AML-193 (cell line): ENCODE results near the gene KCNMA1.

Experiments used
- DNase-seq, 2 experiments: peaks; one replicate each; lab custom pipeline; 2025; lab: John Stamatoyannopoulos, UW

The KCNMA1 gene

DNA sequence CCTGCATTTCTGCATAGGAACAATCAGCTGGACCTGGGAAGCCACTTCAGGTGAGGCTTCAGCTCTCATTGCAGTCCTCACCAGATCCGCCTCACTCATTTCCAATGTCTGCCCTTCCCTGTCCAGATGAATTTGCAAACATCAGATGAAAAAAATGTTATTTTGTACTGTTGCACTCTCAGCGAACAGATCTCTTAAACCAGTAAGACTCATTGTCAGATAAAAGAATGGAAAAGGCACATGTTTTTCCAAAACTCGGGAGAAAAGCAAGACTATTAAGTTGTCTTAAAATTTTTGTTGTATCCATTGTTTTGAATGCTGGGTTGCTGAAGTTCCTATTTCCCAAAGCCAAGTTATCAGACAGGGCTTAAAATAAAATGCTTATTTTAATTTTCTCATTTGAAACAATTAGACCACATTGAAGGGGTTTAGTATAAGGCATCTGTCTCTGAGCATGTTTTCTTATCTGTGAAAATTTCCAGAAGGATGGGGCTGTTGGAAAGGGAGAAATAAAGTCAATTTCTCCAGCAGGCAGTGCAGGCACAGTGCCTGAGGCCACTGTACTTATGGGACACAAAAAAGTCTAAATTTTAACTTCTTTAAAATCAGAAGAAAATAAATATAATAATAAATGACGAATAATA, 396.8 kb downstream of the KCNMA1 start:
- DNase-seq = no peak

DNA sequence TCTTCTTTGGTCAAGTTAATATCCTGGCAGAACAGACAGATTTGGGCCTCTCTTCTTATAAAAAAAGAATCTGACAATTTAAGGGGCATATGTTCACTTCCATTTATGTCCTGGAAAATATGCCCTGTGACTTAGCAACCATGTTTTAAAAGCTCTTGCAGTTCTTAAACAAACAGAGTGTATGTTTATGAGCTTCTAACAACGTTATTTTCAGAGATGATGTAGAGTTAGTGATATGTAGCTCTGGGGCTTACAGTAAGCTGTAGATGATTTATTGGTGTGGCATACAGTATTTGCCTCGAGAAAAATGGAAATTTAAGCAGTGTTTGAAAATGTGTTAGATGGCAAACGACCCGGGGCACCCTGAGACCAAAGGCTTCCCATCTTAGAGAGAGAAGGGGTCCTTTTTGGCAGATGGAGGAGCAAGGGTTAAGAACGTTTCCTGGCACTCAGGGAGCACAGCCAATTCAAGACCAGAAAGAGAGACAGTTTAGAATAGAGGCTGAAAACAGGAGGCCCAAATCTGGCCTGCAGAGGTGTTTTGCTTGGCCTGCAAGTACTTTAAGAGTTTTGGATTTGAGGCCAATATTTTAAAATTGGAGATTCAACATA, 397.5 kb downstream of the KCNMA1 start:
- no peak for DNase-seq

DNA sequence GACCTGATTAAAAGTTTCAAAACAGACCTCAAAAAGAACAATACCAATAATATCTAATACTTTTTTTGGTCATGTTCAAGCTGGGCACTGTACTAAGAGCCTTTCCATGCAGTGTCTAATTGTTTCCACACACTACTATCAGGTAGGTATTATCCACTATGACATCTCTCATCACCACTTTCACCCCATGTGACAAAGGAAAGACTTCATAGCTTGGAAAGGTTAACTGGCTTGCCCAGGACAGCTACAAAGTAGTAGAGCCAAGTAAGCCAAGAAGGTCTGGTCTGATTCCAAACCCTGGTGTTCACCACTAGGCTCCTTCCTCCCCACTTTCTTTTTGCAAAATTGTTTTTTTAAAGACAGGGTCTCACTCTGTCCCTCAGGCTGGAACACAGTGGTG, 400.5 kb downstream of the KCNMA1 start:
- no peak for DNase-seq

DNA sequence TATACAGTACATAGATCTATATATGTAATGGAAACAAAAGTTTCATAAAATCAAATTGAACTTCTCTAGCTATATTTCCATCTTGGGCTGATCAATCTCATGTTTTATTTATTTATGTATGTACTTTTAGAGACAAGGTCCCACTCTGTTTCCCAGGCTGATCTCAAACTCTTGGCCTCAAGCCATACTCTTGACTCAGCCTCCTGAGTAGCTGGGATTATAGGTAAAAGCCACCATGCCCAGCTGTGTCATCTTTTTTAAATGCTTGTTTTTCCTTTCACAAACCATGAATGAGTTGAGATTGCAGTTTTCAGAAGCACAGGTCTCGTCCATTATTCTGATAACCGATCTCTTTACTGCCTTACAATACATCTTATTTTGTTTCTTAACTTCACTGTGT, 400.9 kb downstream of the KCNMA1 start:
- no peak for DNase-seq

DNA sequence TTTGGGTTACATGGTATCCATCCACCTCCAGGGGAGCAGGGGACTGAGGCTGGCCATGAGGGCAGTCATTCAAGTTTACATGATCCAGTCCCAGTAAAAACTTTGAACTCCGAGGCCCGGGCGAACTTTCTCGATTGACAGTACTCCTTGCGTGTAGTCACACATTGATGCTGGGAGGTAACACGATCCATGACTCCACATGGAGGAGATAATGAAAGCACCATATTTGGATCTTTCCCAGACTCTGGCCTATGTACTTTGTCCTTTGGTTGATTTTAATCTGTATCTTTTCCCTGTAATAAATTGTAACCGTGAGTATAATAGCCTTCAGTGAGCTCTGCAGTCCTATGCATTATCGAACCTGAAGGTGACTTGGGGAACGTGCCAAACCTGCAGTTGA, 401.6 kb downstream of the KCNMA1 start:
- DNase-seq = no peak

DNA sequence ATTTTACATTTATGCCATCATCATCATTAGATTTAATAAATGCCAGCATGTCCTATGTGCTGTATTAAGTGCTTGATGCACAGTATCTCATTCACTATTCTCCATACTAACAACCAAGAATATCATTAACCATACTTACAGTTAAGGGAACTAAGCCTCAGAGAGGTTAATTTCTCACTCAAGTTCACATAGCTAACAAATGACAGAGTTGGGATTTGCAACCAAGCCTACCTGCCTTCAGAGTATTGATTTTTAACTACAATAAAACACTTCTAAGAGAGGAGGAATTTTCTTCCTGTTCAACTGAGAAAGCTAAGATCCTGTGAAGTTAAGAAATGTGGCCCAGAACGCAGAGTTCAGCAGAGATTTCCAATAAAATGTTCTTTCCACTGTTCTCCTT, 403.0 kb downstream of the KCNMA1 start:
- DNase-seq = no peak

DNA sequence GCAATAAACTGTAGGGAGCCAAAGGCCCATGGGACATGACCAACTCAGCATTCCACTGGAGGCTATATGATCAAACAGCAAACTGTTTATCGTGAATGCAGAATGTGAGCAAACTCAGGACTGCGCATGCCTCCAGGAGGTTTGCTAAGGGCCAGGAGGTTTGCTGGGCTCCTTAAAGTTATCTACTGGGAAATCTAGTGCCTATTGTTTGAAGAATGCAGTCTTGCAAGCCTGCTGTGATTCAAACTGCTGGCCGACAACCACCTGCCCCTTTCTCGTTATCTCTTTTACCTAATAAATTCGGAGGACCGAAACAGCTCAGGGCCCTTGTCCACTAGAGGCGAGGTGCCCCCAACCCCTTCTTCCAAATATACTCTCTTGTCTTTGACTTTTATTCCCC, 404.1 kb downstream of the KCNMA1 start:
- no peak for DNase-seq

DNA sequence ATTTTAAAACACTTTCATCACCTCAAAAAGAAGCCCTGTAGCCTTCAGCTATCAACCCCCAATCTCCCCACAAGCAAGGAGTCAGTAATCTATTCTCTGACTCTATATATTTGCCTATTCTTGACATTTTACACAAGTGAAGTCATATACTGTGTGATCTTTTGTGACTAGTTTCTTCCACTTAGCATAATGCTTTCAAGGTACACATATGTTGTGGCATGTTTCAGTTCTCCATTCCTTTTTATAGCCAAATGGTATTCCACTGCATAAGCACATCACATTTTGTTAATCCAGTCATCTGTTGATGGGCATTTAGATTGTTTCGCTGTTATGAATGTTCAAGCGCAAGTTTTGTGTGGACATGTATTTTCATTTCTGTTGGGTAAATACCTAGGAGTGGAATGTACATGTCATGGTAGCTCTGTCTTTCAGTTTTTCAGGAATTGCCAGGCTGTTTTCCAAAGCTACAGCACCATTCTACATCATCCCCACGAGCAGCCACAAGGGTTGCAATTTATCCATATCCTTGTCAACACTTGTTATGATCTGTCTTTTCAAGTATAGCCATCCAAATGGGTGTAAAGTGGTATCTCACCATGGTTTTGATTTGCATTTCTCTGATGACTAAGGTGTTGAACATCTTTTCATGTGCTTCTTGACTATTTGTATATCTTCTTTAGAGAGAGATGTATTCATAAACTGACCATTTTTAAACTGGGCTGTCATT, 405.6 kb downstream of the KCNMA1 start:
- DNase-seq = no peak

DNA sequence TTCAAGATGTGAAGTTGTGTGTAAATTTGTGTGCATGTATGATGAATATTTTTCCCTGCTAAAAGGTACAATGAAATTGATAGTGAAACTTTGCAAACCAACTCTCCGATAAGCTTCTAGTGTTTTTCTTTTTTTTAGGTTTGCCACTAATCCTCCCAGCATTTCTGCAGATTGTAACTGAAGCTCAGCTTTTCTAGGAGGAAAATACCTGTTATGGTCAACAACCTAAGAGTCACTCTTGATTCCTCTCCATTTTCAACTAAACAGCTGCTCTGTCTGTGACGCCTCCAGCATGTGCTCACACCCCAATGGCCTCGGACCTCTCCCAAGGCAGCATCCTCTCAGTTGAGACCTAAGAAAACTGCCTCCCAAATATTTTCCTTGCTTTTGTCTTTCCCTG, 406.2 kb downstream of the KCNMA1 start:
- DNase-seq = no peak

DNA sequence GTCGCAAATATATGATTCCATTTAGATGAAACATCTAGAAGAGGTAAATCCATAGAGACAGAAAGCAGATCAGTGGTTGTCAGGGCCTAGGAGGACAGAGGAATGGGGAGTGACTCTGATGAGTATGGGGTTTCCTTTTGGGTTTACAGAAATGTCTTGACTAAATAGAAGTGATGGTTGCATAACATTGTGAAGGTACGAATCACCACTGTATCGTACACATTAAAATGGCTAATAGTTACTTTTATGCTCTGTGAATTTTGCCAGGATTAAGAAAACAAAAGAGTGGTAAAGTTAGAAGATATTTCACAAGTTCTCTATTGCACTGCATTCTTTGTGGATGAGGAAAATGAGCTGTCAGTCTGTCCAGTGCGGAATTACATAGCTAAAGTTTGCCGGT, 407.4 kb downstream of the KCNMA1 start:
- DNase-seq = no peak

DNA sequence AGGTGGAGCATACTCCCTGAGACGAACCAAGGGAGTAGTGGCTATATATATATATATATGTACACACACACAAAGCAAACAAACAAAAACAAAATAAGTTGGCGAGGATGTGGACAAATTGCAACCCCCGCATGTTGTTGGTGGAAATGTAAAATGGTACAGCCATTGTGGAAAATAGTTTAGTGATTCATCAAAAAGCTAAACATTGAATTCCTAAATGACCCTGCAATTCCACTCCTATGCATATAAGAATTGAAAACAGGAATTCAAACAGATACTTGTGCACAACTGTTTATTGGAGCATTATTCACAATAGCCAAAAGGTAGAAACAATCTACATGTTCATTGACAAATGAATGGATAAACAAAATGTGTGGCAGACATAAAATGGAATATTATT, 407.9 kb downstream of the KCNMA1 start:
- DNase-seq = no peak

DNA sequence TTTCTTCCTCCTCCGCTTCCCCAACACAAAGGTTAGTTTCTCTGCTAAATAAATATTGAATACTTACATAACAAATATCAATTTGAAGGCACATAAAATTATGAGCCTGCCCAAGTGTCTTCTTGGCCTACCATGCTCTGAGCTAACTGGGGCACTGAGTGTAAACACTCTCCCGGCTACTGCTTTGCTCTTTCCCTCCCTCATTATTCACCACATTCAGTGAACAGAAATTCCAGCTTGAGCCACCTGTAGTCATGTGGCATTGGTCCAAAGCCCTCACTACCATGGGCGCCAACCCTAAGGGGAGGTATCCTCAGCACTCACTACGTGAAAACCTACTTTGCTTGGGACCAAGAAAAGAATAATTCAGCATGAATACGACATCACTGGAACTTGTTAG, 409.0 kb downstream of the KCNMA1 start:
- no peak for DNase-seq

DNA sequence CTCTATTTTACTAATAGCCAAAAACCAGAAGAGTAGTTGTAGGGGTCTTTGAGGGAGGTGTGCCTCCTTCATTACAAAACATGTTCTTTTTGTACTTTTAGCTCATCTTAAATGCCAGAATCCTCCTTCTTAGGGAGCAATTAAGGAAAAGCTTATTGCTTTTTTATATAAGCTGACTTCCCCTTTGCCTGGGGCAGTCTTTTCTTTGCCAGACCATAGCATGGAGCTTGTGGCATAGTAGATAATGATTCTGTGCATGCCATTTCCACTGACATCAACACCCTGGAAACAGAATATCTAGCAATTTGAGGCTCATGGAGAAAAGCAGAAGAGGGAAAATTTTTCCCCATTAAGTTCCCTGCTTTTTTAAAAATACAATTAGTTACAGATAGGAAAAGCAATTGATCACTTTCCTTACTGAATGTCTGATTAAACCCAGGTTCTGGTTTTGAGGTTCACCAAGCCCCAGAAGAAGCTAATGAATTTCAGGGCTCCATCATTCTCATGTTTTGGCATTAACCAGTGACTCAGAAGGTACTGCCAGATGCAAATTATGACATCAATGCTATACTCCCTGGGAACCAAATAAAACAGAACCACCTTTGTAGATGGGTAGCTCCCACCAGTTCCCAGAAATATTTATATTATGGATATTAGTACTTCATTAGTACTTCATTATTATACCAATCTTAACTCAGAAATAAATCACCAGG, 410.6 kb downstream of the KCNMA1 start:
- DNase-seq = no peak

DNA sequence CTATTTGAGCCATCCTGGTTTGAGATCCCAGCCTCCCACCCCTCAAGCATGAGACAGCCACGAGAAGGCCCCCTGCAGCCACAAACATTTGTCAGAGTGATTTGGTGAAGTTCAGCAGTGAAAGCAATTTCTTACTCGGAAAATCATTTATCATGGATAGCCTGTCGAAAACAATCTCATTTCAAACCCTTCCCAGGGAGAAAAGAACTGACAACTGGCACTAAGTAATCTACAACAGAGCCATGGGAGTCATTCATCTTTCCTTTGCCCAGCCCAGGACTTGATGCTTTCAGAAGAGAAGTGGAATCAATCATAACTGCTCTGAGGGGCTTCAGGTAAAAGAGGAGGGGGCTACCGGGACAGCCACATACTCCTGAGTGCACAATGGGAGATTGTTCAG, 411.2 kb downstream of the KCNMA1 start:
- no peak for DNase-seq

DNA sequence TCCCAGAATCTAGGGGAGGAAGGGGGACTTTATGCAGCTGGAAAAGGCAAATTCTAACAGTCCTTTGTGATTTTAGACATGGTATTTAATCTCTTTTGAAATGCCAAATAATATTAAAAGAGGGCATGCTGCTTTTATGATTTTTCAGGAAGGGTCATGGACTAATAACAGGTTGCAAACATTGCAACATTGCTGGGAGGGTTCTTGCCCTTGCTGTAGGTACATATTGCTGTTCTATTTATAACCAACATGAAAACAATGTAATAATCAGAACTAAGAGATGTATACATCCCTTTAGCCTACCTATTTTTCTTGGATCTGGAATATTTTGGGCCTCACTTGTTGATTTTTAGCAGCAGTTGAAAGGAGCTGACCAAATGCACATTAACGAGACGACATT, 411.6 kb downstream of the KCNMA1 start:
- DNase-seq = no peak

DNA sequence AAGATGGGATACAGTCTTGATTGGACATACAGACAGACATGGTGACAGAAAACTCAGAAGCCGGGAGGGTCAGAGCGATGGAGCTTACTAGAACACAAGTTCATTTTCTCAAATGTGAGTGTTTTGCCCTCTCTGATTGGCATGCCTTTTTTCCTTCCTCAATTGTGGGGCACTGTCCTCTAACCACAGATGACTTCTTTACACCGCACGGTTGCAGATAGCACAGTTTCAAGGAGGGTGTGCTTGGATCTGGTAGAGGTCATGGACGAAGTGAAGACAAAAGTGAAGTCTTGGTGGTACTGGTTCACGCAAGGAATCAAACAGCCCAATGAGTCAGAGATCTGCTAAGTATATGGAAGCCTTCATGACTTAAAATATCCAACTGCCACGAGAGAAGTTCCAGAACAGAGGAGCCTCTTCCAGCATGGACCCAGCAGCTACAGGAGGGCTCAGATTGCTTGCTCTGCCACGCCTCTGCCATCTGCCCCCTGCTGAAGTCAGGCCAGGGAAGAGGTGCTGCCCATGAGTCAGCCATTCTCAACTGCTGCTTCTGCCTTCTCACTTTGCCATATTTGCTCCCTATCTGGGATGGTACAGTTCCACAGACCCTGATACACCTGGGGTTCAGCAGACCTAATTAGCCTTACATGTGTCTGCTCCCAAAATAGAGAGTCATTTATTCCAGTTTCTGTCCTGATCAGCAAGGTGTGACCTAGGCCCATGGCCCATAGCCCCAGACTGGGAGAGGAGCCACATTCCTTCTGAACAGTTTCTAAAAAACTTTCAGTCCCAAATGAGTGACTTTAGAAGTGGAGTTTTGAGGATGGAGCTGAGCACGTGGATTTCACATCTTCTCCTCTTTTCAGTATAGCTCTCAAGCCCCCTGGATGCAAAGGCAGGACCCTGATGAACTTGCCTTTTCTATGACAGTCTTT, 413.8 kb downstream of the KCNMA1 start:
- DNase-seq = no peak

DNA sequence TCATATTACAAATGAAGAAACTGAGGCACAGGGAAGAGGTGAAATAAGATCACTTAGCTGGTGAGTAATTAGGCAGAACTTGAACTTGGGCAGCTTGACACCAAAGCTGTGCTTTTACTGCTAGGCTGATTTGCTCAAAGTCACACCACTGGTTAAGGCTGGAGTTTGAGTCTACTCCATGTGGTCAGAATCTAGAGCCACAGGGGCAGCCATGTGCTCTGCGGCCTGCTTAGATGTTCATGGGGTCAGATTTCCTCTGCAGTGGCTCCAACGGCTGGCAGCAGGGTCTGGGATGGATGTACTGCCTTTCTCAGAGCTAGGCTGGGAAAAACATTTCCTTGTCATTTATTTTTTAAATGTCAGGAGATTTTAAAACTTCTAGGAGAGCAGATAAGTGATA, 417.5 kb downstream of the KCNMA1 start:
- DNase-seq = no peak

DNA sequence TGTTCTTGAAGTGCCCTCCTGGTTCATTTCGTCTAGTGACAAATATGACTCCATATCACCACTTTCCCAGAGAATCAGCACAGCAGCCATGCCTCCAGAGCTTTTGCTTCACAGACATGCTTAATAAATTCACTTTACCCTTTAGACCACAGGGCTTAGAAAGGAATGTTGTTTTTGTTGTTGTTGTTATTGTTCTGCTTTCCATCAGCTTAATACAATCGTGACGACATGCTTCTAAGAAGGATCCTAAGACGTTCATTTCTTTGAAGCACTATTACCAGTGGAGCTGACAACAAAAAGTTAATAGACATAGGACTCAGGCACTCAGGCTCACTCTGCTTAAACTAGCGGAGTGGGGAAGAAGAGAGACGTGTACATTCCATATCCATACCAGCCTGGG, 418.6 kb downstream of the KCNMA1 start:
- no peak for DNase-seq

DNA sequence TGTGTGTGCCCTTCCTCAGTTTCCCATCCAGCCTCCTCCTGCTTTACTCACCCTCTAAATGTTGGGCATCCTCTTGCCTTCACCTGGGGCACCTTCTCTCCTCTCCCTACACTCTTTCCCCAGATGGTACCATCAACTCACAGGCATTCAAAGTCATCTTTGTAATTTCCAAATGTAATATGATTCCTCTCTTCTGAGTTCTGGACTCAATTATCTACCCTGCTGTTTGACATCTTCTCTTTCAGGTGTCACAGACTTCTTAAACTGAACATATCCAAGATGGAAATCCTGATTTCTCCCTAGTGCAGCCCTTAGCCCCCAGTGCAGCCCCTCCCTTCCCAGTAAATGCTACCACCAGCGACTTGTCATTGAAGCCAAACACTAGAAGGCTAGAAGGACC, 422.8 kb downstream of the KCNMA1 start:
- DNase-seq = no peak

DNA sequence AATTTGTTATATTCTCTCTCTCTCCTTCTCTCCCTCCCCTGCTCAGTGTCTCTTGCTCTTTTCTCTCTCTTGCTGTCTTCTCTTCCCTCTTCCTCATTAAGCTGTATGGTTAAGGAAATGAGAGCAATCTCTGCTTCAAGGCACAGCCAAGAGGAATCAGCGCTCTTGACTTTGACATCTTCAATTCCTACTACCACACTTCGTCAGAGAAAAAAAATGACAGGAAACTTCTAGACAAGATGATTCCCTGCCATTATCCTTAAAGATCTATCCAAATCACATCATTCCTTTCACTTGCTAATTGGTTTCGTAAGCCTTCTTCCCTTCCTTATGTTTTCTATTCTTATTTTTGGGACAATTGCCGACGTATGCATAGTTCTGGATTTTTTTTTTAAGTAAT, 425.0 kb downstream of the KCNMA1 start:
- no peak for DNase-seq

DNA sequence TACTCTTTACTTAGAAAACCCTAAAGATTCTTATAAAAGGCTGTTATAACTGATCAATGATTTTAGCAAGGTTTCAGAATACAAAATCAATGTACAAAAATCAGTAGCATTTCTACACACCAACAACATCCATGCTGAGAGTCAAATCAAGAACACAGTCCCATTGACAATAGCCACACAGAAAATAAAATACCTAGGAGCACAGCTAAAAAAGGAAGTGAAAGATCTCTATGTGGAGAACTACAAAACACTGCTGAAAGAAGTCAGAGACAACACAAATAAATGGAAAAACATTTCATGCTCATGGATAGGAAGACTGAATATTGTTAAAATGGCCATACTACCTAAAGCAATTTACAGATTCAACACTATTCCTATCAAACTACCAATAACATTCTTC, 427.0 kb downstream of the KCNMA1 start:
- no peak for DNase-seq

DNA sequence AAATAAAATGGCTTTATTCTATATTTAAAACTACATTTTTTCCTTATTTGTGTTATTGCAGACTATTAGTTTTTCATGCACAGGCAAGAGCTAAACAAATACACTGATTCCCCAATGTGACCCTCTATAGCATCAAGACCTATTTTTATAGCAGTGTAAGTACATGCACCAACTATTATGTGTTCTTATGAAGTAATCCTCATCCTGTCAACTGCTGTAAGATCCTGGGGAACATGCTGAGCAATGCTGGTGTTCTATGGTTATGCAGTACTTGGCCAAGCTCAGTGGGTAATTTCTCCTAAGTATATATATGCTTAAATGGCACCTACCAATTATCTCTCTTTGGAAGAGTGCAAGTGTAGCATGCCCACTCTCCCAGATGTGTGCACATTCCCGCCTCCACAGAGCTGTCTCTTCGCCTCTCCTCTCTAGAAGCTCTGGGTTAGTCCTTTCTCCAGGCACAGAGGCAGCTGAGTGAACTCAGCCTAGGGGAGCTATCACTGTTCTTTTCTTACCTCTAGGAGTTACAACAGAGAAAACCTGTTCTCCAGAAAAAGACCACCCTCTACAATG, 428.8 kb downstream of the KCNMA1 start:
- DNase-seq = no peak
